ENCODE measurements around the gene PSMB11. TPM values are rescaled to one million over a fixed set of nuclear protein-coding genes. Genes with fewer than 3 reads are reported as not detected.

Gene PSMB11
- total and polyA plus RNA-seq, 8 donors, result not detected

- no peak overlapping the region for H3K27ac ChIP-seq
- ATAC-seq (no peak), DNase-seq (no peak)
- peaks cover 0 to 13% of the 10 kb centered on the region in 2 donors for H3K4me1 ChIP-seq
- no peaks in the 10 kb centered on the region for H3K27me3 ChIP-seq
- TF ChIP-seq, protein P1, sequence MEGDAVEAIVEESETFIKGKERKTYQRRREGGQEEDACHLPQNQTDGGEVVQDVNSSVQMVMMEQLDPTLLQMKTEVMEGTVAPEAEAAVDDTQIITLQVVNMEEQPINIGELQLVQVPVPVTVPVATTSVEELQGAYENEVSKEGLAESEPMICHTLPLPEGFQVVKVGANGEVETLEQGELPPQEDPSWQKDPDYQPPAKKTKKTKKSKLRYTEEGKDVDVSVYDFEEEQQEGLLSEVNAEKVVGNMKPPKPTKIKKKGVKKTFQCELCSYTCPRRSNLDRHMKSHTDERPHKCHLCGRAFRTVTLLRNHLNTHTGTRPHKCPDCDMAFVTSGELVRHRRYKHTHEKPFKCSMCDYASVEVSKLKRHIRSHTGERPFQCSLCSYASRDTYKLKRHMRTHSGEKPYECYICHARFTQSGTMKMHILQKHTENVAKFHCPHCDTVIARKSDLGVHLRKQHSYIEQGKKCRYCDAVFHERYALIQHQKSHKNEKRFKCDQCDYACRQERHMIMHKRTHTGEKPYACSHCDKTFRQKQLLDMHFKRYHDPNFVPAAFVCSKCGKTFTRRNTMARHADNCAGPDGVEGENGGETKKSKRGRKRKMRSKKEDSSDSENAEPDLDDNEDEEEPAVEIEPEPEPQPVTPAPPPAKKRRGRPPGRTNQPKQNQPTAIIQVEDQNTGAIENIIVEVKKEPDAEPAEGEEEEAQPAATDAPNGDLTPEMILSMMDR (IDR thresholded peaks at IDR 0.05), result no peak
- intact Hi-C loops (cut with DNase I), result no loop called here
- no peak overlapping the region for H3K4me3 ChIP-seq
- no peaks in the 10 kb centered on the region for H3K9me3 ChIP-seq
- H3K36me3 ChIP-seq, result no peaks in the 10 kb centered on the region
Measured at GRCh38 chr14:23049011-23049410, 7.0 kb downstream of the PSMB11 start.

- intact Hi-C loops (cut with DNase I), result loop anchor here in 1 of 2 donors (10.0 kb wide), 1 partner anchor 67 kb away; the partner anchor contains the start of gene AJUBA
- H3K27me3 ChIP-seq, result no peaks in the 10 kb centered on the region
- no peaks in the 10 kb centered on the region for H3K9me3 ChIP-seq
- no peak overlapping the region for H3K4me3 ChIP-seq
- ATAC-seq (no peak), DNase-seq (no peak)
- H3K27ac ChIP-seq, result no peak overlapping the region
- H3K4me1 ChIP-seq, result peaks cover 4 to 6% of the 10 kb centered on the region in 2 donors
- TF ChIP-seq, protein P1 (IDR thresholded peaks at IDR 0.05), result no peak
- H3K36me3 ChIP-seq, result no peaks in the 10 kb centered on the region
Measured at GRCh38 chr14:23051141-23052057, 9.4 kb downstream of the PSMB11 start.

DNA sequence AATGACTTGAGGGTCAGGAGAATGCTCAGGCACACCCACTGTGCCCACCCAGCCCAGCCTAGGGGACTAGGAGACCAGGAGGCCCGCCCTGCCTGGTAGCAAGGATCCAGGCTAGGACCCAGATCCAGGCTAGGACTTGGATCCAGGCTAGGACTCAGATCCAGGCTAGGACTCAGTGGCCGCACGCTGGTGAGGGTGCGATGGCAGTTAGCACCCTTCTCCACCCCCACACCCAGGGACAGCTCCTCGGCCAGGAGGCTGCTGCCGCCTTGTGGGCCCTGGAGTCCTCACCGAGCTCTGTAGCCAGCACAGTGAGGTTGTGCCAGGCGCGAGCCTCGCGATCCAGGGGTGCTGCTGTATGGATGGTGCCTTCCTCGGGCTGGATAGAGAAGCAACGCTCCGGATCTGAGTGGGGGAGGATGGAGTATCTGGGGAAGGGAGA lies 10.2 kb downstream of the PSMB11 start:
- no peak for ATAC-seq
- Histone ChIP-seq H3K27ac (no peak overlapping the region), H3K4me3 (no peak overlapping the region), H3K4me1 (peaks cover 11 to 14% of the 10 kb centered on the region in 2 donors), H3K27me3 (peaks cover 0 to 6% of the 10 kb centered on the region in 2 donors), H3K9me3 (no peaks in the 10 kb centered on the region), H3K36me3 (no peaks in the 10 kb centered on the region)
- intact Hi-C loops (cut with DNase I), result loop anchor here in 1 of 2 donors (10.0 kb wide), 1 partner anchor 67 kb away; the partner anchor contains the start of gene AJUBA
- TF ChIP-seq, protein P1 (IDR thresholded peaks at IDR 0.05), result no peak
- DNase-seq, result no peak

- intact Hi-C loops (cut with DNase I), result loop anchor here in 1 of 2 donors (10.0 kb wide), 1 partner anchor 68 kb away; the partner anchor contains the start of gene AJUBA
- H3K27me3 ChIP-seq, result peaks cover 0 to 8% of the 10 kb centered on the region in 2 donors
- peaks cover 11 to 19% of the 10 kb centered on the region in 2 donors for H3K4me1 ChIP-seq
- H3K9me3 ChIP-seq, result no peaks in the 10 kb centered on the region
- no peak overlapping the region for H3K4me3 ChIP-seq
- DNase-seq, result no peak
- H3K36me3 ChIP-seq, result no peaks in the 10 kb centered on the region
- no peak overlapping the region for H3K27ac ChIP-seq
- TF ChIP-seq, protein P1 (IDR thresholded peaks at IDR 0.05), result no peak
- ATAC-seq, result no peak
Measured at GRCh38 chr14:23052671-23053070, 10.7 kb downstream of the PSMB11 start.

DNA sequence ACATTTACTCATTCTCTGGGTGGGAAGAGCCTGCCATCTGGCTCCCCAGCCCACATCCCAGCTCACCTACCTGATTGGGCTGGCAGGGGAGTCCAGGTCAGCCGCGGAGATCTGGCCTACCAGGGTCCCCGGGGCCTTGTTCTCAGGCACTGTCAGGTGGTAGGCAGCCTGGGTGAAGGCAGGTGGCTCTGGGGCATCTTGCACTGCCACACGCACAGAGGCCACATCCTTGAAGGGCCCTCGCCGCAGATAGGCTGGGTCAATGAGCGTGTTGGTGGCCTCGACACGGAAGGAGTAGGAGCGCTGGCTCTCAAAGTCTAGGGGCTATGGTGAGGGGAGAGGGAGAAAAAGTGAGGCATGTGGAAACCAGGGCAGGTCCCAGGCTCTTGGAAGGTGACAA lies 11.4 kb downstream of the PSMB11 start:
- H3K27me3 ChIP-seq, result peaks cover 0 to 8% of the 10 kb centered on the region in 2 donors
- no peak overlapping the region for H3K4me3 ChIP-seq
- TF ChIP-seq, protein P1 (IDR thresholded peaks at IDR 0.05), result no peak
- H3K9me3 ChIP-seq, result no peaks in the 10 kb centered on the region
- H3K27ac ChIP-seq, result no peak overlapping the region
- DNase-seq (no peak), ATAC-seq (no peak)
- peaks cover 11 to 26% of the 10 kb centered on the region in 2 donors for H3K4me1 ChIP-seq
- H3K36me3 ChIP-seq, result peaks cover 0 to 1% of the 10 kb centered on the region in 2 donors
- intact Hi-C loops (cut with DNase I), result loop anchor here in 1 of 2 donors (10.0 kb wide), 1 partner anchor 69 kb away; the partner anchor contains the start of gene AJUBA

All from left lung (tissue), 10 donors.